DMS 273 (cell line): ENCODE data around the gene ACIN1.
"Not testable (repeated sequence)": the region's sequence is repeated elsewhere in the genome, so short reads cannot be mapped to it uniquely, and the experiment has no call there.

Experiments
- DNase-seq: peaks from one replicate; lab custom pipeline; 2025; ENCODE audit not compliant: unreplicated experiment; lab: John Stamatoyannopoulos, UW

Gene ACIN1

DNA sequence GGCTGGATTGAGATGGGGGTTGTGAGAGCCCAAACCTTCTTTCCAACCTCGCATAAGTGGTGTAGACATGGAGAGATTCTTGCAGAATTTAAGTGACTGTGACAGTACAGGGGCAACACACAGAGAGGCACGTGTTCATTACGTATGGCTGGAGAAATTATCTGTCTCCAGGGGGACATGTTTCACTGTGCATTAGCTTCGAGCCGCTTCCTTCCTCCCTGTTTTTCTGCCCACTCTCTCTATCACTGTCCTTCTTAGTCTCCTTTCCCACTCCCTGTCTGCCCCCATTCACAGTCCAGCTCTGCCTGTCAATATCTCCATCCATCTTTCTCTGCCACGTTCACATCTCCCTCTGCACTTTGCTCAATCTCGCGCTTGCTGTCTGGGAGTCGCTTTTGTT lies 73.5 kb downstream of the ACIN1 start:
- no peak for DNase-seq

DNA sequence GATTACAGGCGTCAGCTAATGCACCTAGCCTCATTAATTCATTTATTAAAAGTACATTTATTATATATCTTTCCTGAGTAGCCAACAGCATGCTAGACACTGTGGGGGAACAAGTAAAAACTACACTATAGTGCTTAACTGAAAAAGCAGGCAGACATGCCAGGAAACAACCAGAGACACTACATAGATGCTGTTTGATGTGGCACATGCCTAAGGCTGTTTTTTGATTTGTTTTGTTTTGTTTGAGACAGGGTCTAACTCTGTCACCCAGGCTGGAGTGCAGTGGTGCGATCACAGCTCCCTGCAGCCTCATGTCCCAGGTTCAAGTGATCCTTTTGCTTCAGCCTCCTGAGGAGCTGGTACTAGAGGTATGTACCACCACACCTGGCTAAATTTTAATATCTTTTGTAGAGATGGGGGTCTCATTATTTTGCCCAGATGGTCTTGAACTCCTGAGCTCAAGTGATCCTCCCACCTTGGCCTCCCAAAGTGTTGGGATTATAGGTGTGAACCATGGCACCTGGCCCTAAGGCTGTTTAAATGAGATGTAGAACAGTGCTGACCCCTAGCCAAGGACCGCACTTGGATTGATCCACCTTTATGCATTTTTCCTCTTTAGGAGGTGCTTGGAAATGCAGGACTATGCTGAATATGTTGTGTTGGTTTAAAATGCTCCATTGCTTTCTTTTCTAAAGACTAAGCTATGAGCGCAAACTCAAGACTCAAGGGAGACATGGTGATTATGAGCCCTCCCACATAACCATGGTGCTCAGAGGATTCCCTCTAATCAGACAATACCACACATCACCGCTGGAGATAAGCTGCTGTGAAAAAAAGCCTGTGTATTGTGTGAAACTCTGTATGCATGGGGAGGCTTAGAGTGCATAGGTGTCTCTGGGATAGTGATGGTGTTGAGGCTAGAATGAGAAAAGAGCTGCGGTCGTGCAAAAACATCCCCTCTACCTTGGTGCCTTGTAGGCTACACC lies 74.5 kb downstream of the ACIN1 start:
- DNase-seq, result no peak

- DNase-seq, result no peak
Measured at GRCh38 chr14:23018107-23018506, 76.8 kb downstream of the ACIN1 start.

- no peak for DNase-seq
Measured at GRCh38 chr14:23017091-23017490, 77.8 kb downstream of the ACIN1 start.

GRCh38 chr14:23015618-23016017 lies 79.3 kb downstream of the ACIN1 start:
- DNase-seq, result no peak

GRCh38 chr14:23013749-23014054 lies 81.2 kb downstream of the ACIN1 start:
- not testable (repeated sequence) for DNase-seq

DNA sequence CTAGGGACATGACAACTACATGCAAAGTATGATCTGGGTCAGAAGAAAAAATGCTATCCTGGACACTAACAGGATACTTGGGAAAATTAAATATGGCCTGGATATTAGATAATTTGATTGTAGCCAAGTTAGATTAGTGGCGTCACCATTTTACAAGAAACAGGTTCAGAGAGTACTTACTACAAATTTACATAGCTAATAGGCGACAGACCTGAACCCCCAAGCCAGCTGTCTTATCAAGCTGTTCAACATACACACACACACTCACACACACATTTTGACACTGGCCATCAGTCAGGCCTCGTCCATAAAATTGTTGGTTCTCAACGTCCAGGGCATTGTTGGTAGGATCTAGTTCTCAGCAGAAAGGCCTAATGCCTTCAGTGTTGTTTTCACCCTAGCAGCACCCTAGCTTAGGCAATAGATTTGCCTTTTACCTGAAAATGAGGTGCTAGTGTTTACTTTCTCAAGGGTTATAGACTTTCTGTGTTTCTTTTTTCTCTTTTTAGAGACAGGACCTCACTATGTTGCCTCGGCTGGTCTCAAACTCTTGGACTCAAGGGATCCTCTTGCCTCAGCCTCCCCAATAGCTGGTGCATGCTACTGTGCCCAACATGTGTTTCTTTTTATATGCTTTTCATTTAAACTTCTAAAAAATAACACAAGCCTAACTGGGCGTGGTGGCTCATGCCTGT lies 81.7 kb downstream of the ACIN1 start:
- DNase-seq, result peak; percentile 86

GRCh38 chr14:23009939-23010726 lies 84.8 kb downstream of the ACIN1 start, which contains the start of gene C14orf93:
TSS of gene C14orf93 (minus strand) at chr14:23010143. CDS start at chr14:22999023, 11,120 bp downstream.
- peak; percentile 89 for DNase-seq

- peak; percentile 55 for DNase-seq
Measured at GRCh38 chr14:23009483-23009938, 85.4 kb downstream of the ACIN1 start.

GRCh38 chr14:23008831-23009230 lies 86.1 kb downstream of the ACIN1 start:
- peak; percentile 50 for DNase-seq
